Measurements from ENCODE around the gene SMIM20. TPM values are rescaled to one million over a fixed set of nuclear protein-coding genes. Genes with fewer than 3 reads are reported as not detected.
"Not testable (repeated sequence)": the region's sequence is repeated elsewhere in the genome, so short reads cannot be mapped to it uniquely, and the experiment has no call there.

SMIM20 gene
- 1 to 10 TPM; 9.6 to 9.9 TPM for total RNA-seq

- peak within 1 kb of the TSS; percentile 88 for H3K4me3 Mint-ChIP-seq
- ATAC-seq (peak; percentile 94), DNase-seq (peak; percentile 93)
- H3K36me3 Mint-ChIP-seq, result peaks cover 3% of the 10 kb centered on the region
- H3K27me3 Mint-ChIP-seq, result no peaks in the 10 kb centered on the region
- H3K9me3 Mint-ChIP-seq (ENCODE audit: low read depth), result peaks cover 3% of the 10 kb centered on the region
- H3K27ac Mint-ChIP-seq, result peak within 1 kb of the TSS; percentile 97
- CTCF ChIA-PET, result interaction anchor here (1.1 to 2.2 kb wide), 5 partner anchors 25 to 74 kb away, joined by 3 to 8 read pairs (median 5); no protein-coding TSS in a partner anchor
- peaks cover 19% of the 10 kb centered on the region for H3K4me1 Mint-ChIP-seq
Measured at GRCh38 chr4:25913851-25914669, at the start of gene SMIM20. Gene SMIM20 (plus strand): TSS chr4:25914220. CDS start chr4:25914314, 94 bp downstream.

GRCh38 chr4:25865586-25865985, 48.4 kb upstream of the SMIM20 start:
- CTCF ChIA-PET, result interaction anchor here (1.7 to 2.8 kb wide), 3 partner anchors 12 to 48 kb away, joined by 5 to 8 read pairs (median 5); partner anchors contain the start of gene SMIM20
- Mint-ChIP-seq H3K27ac (no peak overlapping the region), H3K4me1 (peaks cover 8% of the 10 kb centered on the region), H3K36me3 (peaks cover 9% of the 10 kb centered on the region), H3K27me3 (no peaks in the 10 kb centered on the region), H3K9me3 (ENCODE audit: low read depth) (no peaks in the 10 kb centered on the region), H3K4me3 (no peak overlapping the region)
- ATAC-seq (no peak), DNase-seq (no peak)

GRCh38 chr4:25866401-25866800, 47.6 kb upstream of the SMIM20 start:
- H3K36me3 Mint-ChIP-seq; H3K9me3 Mint-ChIP-seq (ENCODE audit: low read depth); H3K4me3 Mint-ChIP-seq; DNase-seq; H3K27ac Mint-ChIP-seq; H3K4me1 Mint-ChIP-seq; ATAC-seq; H3K27me3 Mint-ChIP-seq: not testable (repeated sequence)
- CTCF ChIA-PET, result interaction anchor here (1.7 kb wide), 1 partner anchor 16 kb away, joined by 5 read pairs; no protein-coding TSS in a partner anchor

- Mint-ChIP-seq H3K27me3 (no peaks in the 10 kb centered on the region), H3K9me3 (ENCODE audit: low read depth) (no peaks in the 10 kb centered on the region), H3K27ac (no peak overlapping the region), H3K4me3 (no peak overlapping the region), H3K4me1 (peaks cover 7% of the 10 kb centered on the region), H3K36me3 (peaks cover 2% of the 10 kb centered on the region)
- ATAC-seq, result no peak
- CTCF ChIA-PET, result no interaction called here
- no peak for DNase-seq
Measured at GRCh38 chr4:25867781-25868294, 46.2 kb upstream of the SMIM20 start.

GRCh38 chr4:25870081-25870480, 43.9 kb upstream of the SMIM20 start:
- DNase-seq (no peak), ATAC-seq (no peak)
- no peak overlapping the region for H3K27ac Mint-ChIP-seq
- no peaks in the 10 kb centered on the region for H3K27me3 Mint-ChIP-seq
- peaks cover 2% of the 10 kb centered on the region for H3K36me3 Mint-ChIP-seq
- H3K4me1 Mint-ChIP-seq, result peaks cover 12% of the 10 kb centered on the region
- H3K9me3 Mint-ChIP-seq (ENCODE audit: low read depth), result no peaks in the 10 kb centered on the region
- H3K4me3 Mint-ChIP-seq, result no peak overlapping the region
- CTCF ChIA-PET, result no interaction called here

GRCh38 chr4:25872851-25873631, 41.0 kb upstream of the SMIM20 start:
- CTCF ChIA-PET, result interaction anchor here (1.6 kb wide), 1 partner anchor 31 kb away, joined by 4 read pairs; no protein-coding TSS in a partner anchor

GRCh38 chr4:25873632-25874129, 40.3 kb upstream of the SMIM20 start:
- CTCF ChIA-PET, result interaction anchor here (1.6 kb wide), 1 partner anchor 31 kb away, joined by 4 read pairs; no protein-coding TSS in a partner anchor
- no peak for DNase-seq
- Mint-ChIP-seq H3K4me1 (peaks cover 10% of the 10 kb centered on the region), H3K27ac (no peak overlapping the region), H3K9me3 (ENCODE audit: low read depth) (no peaks in the 10 kb centered on the region), H3K4me3 (no peak overlapping the region), H3K27me3 (no peaks in the 10 kb centered on the region), H3K36me3 (no peaks in the 10 kb centered on the region)
- ATAC-seq, result no peak

More at GRCh38 chr4:25872851-25873631, 41.0 kb upstream of the SMIM20 start:
- Mint-ChIP-seq H3K4me3 (no peak overlapping the region), H3K4me1 (peaks cover 10% of the 10 kb centered on the region), H3K36me3 (no peaks in the 10 kb centered on the region), H3K9me3 (ENCODE audit: low read depth) (no peaks in the 10 kb centered on the region), H3K27me3 (no peaks in the 10 kb centered on the region), H3K27ac (no peak overlapping the region)
- ATAC-seq (no peak), DNase-seq (no peak)

- no peaks in the 10 kb centered on the region for H3K27me3 Mint-ChIP-seq
- CTCF ChIA-PET, result no interaction called here
- H3K27ac Mint-ChIP-seq, result no peak overlapping the region
- peaks cover 10% of the 10 kb centered on the region for H3K4me1 Mint-ChIP-seq
- ATAC-seq, result no peak
- DNase-seq, result no peak
- H3K36me3 Mint-ChIP-seq, result peaks cover 1% of the 10 kb centered on the region
- H3K9me3 Mint-ChIP-seq (ENCODE audit: low read depth), result no peaks in the 10 kb centered on the region
- H3K4me3 Mint-ChIP-seq, result no peak overlapping the region
Measured at GRCh38 chr4:25874655-25875054, 39.4 kb upstream of the SMIM20 start.

GRCh38 chr4:25875281-25875745, 38.7 kb upstream of the SMIM20 start:
- Mint-ChIP-seq H3K27ac (no peak overlapping the region), H3K36me3 (peaks cover 3% of the 10 kb centered on the region), H3K27me3 (no peaks in the 10 kb centered on the region), H3K4me1 (peaks cover 10% of the 10 kb centered on the region), H3K4me3 (no peak overlapping the region), H3K9me3 (ENCODE audit: low read depth) (no peaks in the 10 kb centered on the region)
- CTCF ChIA-PET, result no interaction called here
- no peak for ATAC-seq
- DNase-seq, result no peak

- H3K27me3 Mint-ChIP-seq, result no peaks in the 10 kb centered on the region
- H3K4me3 Mint-ChIP-seq, result no peak overlapping the region
- ATAC-seq (no peak), DNase-seq (no peak)
- H3K9me3 Mint-ChIP-seq (ENCODE audit: low read depth), result no peaks in the 10 kb centered on the region
- no peak overlapping the region for H3K27ac Mint-ChIP-seq
- H3K36me3 Mint-ChIP-seq, result peaks cover 3% of the 10 kb centered on the region
- CTCF ChIA-PET, result interaction anchor here (1.0 to 1.5 kb wide), 2 partner anchors 10 to 34 kb away, joined by 3 read pairs; no protein-coding TSS in a partner anchor
- H3K4me1 Mint-ChIP-seq, result no peaks in the 10 kb centered on the region
Measured at GRCh38 chr4:25878676-25879075, 35.3 kb upstream of the SMIM20 start.

- Mint-ChIP-seq H3K27me3 (no peaks in the 10 kb centered on the region), H3K4me1 (peaks cover 3% of the 10 kb centered on the region), H3K4me3 (no peak overlapping the region), H3K27ac (no peak overlapping the region), H3K36me3 (peaks cover 4% of the 10 kb centered on the region), H3K9me3 (ENCODE audit: low read depth) (no peaks in the 10 kb centered on the region)
- CTCF ChIA-PET, result no interaction called here
- DNase-seq (no peak), ATAC-seq (no peak)
Measured at GRCh38 chr4:25879091-25879584, 34.9 kb upstream of the SMIM20 start.

GRCh38 chr4:25879587-25879986, 34.4 kb upstream of the SMIM20 start:
- H3K27ac Mint-ChIP-seq, result no peak overlapping the region
- no peak overlapping the region for H3K4me3 Mint-ChIP-seq
- no peaks in the 10 kb centered on the region for H3K9me3 Mint-ChIP-seq (ENCODE audit: low read depth)
- ATAC-seq, result no peak
- H3K4me1 Mint-ChIP-seq, result peaks cover 8% of the 10 kb centered on the region
- DNase-seq, result no peak
- no peaks in the 10 kb centered on the region for H3K27me3 Mint-ChIP-seq
- peaks cover 4% of the 10 kb centered on the region for H3K36me3 Mint-ChIP-seq
- CTCF ChIA-PET, result no interaction called here

All from activated CD8-positive, alpha-beta memory T cell treated with anti-CD3 and anti-CD28 coated beads, Interleukin-2, amount 10 ng/mL, durations not matched to agents 7 days and 5 days (primary cell).